ENCODE data around the gene SLCO3A1. TPM values are rescaled to one million over a fixed set of nuclear protein-coding genes. Genes with fewer than 3 reads are reported as not detected.
A peak's percentile ranks its signal among the peaks of the same experiment; 100 is the strongest.
"Not testable (repeated sequence)": the region's sequence is repeated elsewhere in the genome, so short reads cannot be mapped to it uniquely, and the experiment has no call there.

The SLCO3A1 gene
- total RNA-seq, 4 donors from 2014 or later = 10.9 to 18.1 (median 14.2) TPM

- no peak overlapping the region for H3K4me3 ChIP-seq
- H3K4me1 ChIP-seq = peaks cover 33 to 63% (median 49%) of the 10 kb centered on the region in 3 donors
- DNase-seq = no peak
- intact Hi-C loops (cut with DNase I) = no loop called here
- no peaks in the 10 kb centered on the region for H3K27me3 ChIP-seq
- H3K27ac ChIP-seq = peak overlapping the region; percentile 71 to 91 (median 82)
- 15 to 36% methylated on average over 8 of the region's 8 CpGs for WGBS, 2 donors
- no peak for TF ChIP-seq POLR2A (IDR thresholded peaks at IDR 0.05)
- TF ChIP-seq, protein P1, sequence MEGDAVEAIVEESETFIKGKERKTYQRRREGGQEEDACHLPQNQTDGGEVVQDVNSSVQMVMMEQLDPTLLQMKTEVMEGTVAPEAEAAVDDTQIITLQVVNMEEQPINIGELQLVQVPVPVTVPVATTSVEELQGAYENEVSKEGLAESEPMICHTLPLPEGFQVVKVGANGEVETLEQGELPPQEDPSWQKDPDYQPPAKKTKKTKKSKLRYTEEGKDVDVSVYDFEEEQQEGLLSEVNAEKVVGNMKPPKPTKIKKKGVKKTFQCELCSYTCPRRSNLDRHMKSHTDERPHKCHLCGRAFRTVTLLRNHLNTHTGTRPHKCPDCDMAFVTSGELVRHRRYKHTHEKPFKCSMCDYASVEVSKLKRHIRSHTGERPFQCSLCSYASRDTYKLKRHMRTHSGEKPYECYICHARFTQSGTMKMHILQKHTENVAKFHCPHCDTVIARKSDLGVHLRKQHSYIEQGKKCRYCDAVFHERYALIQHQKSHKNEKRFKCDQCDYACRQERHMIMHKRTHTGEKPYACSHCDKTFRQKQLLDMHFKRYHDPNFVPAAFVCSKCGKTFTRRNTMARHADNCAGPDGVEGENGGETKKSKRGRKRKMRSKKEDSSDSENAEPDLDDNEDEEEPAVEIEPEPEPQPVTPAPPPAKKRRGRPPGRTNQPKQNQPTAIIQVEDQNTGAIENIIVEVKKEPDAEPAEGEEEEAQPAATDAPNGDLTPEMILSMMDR (IDR thresholded peaks at IDR 0.05) = no peak
- H3K9me3 ChIP-seq = no peaks in the 10 kb centered on the region
- no peaks in the 10 kb centered on the region for H3K36me3 ChIP-seq
Measured at GRCh38 chr15:91956026-91956723, 102.7 kb downstream of the SLCO3A1 start.

DNA sequence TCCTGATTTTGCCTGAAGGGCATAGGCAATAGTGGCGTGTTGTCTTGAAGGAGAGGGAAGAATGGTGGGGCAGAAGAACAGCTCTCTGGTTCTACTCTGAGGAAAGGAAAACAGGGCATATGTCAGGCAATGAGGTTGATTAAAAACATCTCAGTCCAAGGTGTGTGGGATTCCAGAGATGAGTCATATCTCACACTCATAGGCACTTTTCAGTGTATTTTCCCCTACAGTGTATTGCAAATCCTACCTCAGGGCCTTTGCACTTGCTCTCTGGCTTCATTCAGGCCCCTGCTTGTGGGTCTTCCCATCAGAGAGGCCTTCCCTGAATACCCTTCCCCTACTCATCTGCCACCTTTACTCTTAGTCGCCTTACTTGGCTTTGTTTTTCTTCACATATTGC is 107.8 kb downstream of the SLCO3A1 start:
- Histone ChIP-seq H3K27ac (peak overlapping the region in 2 of 4 donors; percentile 11 to 13), H3K36me3 (no peaks in the 10 kb centered on the region), H3K27me3 (no peaks in the 10 kb centered on the region), H3K4me1 (peaks cover 3 to 61% (median 19%) of the 10 kb centered on the region in 3 donors), H3K9me3 (no peaks in the 10 kb centered on the region), H3K4me3 (no peak overlapping the region)
- TF ChIP-seq, protein P1 (IDR thresholded peaks at IDR 0.05) = no peak
- TF ChIP-seq POLR2A (IDR thresholded peaks at IDR 0.05) = no peak
- intact Hi-C loops (cut with DNase I) = loop anchor here (10.0 kb wide), 1 partner anchor 113 kb away; no protein-coding TSS in a partner anchor
- DNase-seq = no peak
- 39 to 65% methylated on average over 2 of the region's 2 CpGs for WGBS, 2 donors

DNA sequence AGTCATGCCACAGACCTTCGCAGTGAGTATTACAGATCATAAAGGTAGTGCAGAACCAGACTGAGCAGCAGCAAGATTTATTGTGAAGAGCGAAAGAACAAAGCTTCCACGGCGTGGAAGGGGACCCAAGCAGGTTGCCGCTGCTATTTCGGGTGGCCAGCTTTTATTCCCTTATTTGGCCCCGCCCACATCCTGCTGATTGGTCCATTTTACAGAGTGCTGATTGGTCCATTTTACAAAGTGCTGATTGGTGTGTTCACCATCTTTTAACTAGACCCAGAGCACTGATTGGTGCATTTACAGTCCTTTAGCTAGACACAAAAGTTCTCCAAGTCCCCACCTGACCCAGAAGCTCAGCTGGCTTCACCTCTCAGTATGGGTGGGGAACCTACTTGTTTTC is 110.2 kb downstream of the SLCO3A1 start:
- peaks cover 10 to 77% (median 28%) of the 10 kb centered on the region in 3 donors for H3K4me1 ChIP-seq
- not testable (repeated sequence) for H3K27me3 ChIP-seq, DNase-seq, H3K27ac ChIP-seq, H3K9me3 ChIP-seq, H3K4me3 ChIP-seq, H3K36me3 ChIP-seq
- intact Hi-C loops (cut with DNase I) = loop anchor here (10.0 kb wide), 1 partner anchor 111 kb away; no protein-coding TSS in a partner anchor
- WGBS, 2 donors = 84 to 98% methylated on average over 6 to 7 of the region's 7 CpGs

DNA sequence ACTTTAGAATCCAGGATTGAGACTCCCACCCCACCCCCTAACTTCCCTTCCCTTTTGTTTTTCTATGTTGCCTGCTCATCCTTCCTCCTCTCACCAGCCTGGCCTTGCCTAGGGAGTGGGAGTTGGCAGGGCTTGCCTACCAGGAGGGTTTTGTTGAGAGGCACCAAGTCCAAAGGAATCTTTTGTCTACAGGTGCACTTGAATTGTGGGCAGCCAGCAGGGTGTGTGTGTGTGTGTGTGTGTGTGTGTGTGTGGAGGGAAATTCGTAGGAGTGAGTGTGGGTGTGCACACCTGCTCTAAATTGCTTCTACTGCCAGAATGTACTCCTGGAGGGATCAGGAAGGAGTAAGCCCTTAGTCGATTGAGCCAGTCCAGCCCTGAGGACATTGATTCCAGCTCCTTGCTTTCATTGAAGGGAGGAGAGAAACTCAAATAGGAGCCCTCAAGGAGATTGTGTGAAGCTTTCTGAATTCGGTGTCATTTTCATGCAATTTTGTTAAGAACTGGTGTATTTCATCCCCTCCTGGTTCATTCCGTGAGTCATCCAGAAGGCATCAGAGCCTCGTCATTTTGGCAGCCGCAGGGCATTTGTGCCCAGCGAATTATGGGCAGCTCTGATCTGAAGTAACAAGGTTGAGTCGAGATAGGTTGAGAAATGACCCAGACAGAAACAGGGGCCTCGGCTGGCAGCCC is 112.1 kb downstream of the SLCO3A1 start:
- no peaks in the 10 kb centered on the region for H3K9me3 ChIP-seq
- H3K27ac ChIP-seq = peak overlapping the region; percentile 33 to 73 (median 52)
- no peak for DNase-seq
- peaks cover 10 to 94% (median 40%) of the 10 kb centered on the region in 3 donors for H3K4me1 ChIP-seq
- H3K4me3 ChIP-seq = no peak overlapping the region
- no peaks in the 10 kb centered on the region for H3K36me3 ChIP-seq
- no peaks in the 10 kb centered on the region for H3K27me3 ChIP-seq
- no peak for TF ChIP-seq POLR2A (IDR thresholded peaks at IDR 0.05)
- TF ChIP-seq, protein P1 (IDR thresholded peaks at IDR 0.05) = no peak
- intact Hi-C loops (cut with DNase I) = loop anchor here (10.0 kb wide), 1 partner anchor 109 kb away; no protein-coding TSS in a partner anchor
- 26 to 31% methylated on average over 6 to 9 of the region's 9 CpGs for WGBS, 2 donors

DNA sequence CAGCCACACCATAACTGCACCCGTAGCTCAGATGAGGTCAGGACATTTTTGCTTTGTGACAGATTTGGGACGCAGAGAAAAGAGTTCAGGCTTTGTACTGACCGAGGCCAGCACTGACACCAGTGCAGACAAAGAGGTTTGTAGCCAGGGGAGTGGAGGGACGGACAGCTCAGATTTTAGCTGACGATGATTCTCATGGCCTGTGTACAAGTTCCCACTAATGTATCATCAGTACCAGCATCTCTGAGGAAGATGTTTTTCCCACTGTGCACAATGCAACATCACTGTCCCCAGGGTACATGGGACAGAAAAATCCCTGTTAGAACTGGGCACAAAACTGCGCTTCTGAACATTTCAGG is 112.7 kb downstream of the SLCO3A1 start:
- intact Hi-C loops (cut with DNase I) = loop anchor here (10.0 kb wide), 1 partner anchor 109 kb away; no protein-coding TSS in a partner anchor
- no peaks in the 10 kb centered on the region for H3K27me3 ChIP-seq
- H3K27ac ChIP-seq = peak overlapping the region; percentile 33 to 73 (median 52)
- no peaks in the 10 kb centered on the region for H3K9me3 ChIP-seq
- H3K4me3 ChIP-seq = no peak overlapping the region
- TF ChIP-seq, protein P1 (IDR thresholded peaks at IDR 0.05) = no peak
- TF ChIP-seq POLR2A (IDR thresholded peaks at IDR 0.05) = no peak
- DNase-seq = no peak
- no peaks in the 10 kb centered on the region for H3K36me3 ChIP-seq
- 52 to 57% methylated on average over 6 of the region's 6 CpGs for WGBS, 2 donors
- H3K4me1 ChIP-seq = peaks cover 10 to 93% (median 40%) of the 10 kb centered on the region in 3 donors
